Midbrain (tissue), 1 donor: Measurements from ENCODE around the gene PHF10.
"Not testable (repeated sequence)": the region's sequence is repeated elsewhere in the genome, so short reads cannot be mapped to it uniquely, and the experiment has no call there.

Experiments
- DNase-seq: peaks from one replicate; lab custom pipeline; 2025; lab: John Stamatoyannopoulos, UW

Gene PHF10

GRCh38 chr6:169724494-169725124 lies at the start of gene PHF10:
PHF10 (minus strand) TSS chr6:169724500; CDS start chr6:169723931, 569 bp downstream.
- peak; percentile 26 for DNase-seq

GRCh38 chr6:169766921-169767736 lies 42.8 kb upstream of the PHF10 start:
- DNase-seq = no peak

DNA sequence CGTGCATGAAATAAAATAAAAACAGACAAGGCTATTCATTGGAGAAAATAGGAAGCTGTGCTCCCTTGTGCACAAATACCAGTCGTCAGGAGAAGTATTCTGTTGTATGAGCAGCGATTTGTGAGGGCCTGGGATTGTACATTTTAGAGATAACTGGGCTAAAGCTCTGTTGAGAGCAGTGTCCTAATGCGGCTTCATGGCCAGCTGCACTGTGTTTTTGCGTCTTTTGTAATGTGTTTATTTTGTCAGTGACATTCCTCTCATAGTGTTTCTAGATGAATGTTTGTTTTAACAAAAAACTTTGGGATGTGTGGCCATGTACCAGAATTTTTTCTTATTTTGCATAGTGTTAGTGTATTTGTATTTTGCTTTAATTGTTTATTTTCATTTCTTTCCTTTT lies 41.9 kb upstream of the PHF10 start:
- DNase-seq = no peak

DNA sequence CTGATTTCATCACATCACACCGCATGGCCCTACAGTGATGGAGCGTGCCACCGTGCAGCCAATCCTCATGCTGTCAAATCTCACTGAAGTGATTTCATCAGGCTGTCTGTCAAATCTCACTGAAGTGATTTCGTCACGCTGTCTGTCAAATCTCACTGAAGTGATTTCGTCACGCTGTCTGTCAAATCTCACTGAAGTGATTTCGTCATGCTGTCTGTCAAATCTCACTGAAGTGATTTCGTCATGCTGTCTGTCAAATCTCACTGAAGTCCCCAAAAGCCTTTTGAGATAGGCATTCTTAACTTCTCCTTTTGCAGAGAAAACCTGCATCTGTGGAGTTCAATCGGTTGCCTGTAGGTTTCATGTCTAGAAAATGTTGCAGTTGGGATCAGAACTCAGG lies 41.5 kb upstream of the PHF10 start:
- not testable (repeated sequence) for DNase-seq

DNA sequence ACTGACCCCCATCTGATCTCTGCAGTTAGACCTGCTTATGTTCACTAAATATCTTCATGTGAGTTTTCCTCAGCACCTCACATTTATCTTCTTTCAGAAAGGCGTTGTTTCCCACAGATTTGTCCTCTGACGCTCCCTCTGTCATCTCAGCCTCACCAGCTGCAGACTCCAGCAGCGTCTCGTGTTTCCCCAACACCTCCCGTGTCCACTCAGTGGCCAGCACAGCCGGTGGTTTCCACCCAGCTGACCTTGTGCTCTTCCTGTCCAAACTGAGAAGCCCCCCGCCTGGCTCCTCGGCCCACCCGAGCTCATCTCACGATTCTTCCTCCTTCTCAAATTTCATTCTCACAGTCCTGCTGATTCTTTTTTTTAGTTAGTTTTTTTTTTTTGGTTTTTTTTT lies 39.6 kb upstream of the PHF10 start:
- DNase-seq = no peak

DNA sequence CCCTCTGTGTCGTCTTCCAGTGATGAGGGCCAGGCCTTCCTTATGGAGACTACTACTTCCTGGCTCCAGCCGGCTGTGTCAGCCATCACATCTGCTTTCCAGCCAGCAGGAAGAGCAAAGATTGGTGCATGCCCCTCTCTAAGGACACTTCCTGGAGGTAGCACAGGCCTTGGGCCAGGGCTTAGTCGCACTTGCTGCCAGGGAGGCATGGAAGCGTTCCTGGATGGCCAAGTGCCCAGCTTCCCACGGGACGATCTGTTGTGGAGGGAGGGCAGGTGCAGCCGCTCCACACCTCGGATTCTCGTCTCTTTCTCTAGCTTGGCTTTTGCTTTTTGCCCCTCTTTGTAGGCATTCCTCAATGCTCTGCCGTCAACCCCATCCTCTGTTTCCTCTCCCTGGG lies 39.0 kb upstream of the PHF10 start:
- DNase-seq = peak; percentile 1

- DNase-seq = no peak
These were observed 30.9 kb upstream of the PHF10 start for GRCh38 chr6:169755162-169755561.

- no peak for DNase-seq
These were observed 27.8 kb upstream of the PHF10 start for GRCh38 chr6:169752074-169752623.

- DNase-seq = peak; percentile 95
These were observed 27.2 kb upstream of the PHF10 start, which contains the start of the genes DYNLT2 and ERMARD for GRCh38 chr6:169751242-169752073. DYNLT2 (minus strand) TSS chr6:169751572; CDS start chr6:169751458, 114 bp downstream. ERMARD (plus strand) TSS chr6:169751622; CDS start chr6:169751658, 36 bp downstream.

DNA sequence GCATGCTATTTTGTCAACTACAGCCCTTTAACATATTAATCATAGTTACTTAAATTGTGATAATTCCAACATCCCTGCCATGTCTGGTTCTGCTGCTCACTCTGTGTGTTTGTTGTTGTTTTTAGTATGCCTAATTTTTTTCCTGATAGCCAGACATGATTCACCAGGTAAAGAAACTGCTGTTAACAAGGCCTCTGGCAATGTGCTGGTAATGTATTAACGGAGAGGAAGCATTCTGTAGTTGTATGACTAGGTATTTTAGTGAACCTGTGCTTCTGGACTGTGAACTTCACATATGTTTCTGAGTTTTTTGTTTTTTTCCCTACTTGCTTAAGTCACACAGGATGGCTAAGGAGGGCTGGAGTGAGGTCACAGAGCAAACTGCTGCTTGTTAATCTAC lies 22.3 kb upstream of the PHF10 start:
- DNase-seq = no peak

GRCh38 chr6:169745405-169745804 lies 21.1 kb upstream of the PHF10 start:
- DNase-seq = no peak

- no peak for DNase-seq
These were observed 17.0 kb upstream of the PHF10 start for GRCh38 chr6:169741344-169741743.

GRCh38 chr6:169738976-169739529 lies 14.8 kb upstream of the PHF10 start:
- DNase-seq = no peak

GRCh38 chr6:169738204-169738975 lies 14.1 kb upstream of the PHF10 start:
- DNase-seq = no peak

DNA sequence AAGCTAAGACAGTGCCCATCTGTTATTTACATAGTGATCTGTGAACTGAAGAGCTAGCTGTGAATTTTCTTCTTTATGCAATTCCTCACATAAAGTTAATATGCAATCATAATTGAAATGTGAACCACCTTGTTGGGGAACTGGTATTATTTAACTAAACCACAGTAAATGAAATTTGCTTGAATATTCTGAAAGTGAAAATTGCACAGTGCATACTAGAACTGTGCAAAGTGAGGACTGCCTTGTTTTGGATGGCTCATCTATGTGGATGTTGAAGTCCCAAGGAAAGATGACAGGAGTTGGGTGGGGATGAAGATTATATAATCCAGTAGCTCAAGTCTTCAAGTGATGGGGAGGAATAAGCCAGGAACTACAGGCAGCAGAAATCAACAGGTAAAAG lies 5.7 kb upstream of the PHF10 start:
- no peak for DNase-seq

DNA sequence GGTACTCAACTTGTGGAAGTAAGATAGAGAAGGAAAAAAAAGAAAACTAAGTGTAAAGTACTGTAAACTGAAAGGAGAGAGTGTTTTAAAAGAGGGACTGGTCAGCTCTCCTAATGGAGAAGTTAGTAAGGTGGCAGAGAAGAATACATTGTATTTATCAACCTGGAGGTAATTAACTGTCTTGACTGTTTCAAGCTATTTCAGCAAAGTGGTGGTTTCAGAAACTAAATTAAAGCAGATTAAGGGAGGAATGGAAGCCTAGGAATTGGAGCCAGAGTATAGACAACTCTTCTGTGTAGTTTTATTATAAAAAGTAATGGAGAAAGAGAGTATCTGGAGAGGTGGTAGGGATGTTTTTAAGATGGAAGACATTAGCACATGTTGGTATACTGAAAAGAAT lies 2.7 kb upstream of the PHF10 start:
- DNase-seq = no peak

- no peak for DNase-seq
These were observed 1.7 kb upstream of the PHF10 start for GRCh38 chr6:169726049-169726400.

DNA sequence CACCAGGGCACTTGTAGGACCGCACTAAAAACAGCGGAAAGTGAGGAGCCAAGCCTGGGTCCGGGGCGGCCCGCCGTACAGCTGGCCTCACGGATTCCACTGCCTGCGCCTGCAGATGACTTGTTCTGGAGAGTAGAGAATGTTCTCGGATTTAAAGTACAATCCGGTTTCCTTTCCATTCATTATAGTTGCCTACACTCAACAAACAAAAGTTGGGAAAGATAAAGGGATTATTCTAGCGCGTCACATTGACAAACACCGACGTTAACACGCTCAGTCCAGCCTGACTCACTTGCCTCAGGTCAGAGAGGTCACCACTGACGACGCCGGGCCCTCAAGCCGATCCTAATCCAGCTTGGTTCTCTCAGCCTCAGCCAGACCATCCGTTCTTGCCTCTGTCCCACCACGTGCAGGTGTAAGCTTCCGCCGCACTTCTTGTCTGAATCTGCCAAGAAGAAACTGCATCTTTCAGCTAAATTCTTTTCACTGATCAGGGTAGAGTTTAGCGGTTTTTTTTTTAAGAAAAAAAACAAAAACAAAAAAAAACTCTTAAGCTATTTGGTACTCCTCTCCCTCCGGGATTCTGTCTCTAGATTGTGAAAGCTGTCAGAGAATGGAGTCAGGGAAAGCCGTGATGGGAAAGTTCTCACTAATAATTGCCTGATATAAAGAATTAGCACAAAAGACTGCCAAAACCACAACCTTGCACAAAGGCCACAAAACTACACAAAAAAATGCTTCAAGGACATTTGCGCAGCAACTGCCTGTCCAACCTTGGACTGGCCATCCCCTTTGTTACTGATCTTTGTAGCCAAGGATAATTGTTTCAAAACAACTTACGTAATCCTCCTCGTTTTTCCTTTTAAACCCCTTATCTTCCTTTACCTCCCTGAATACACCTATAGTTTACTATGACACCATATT lies 1.1 kb upstream of the PHF10 start:
- peak; percentile 30 for DNase-seq

DNA sequence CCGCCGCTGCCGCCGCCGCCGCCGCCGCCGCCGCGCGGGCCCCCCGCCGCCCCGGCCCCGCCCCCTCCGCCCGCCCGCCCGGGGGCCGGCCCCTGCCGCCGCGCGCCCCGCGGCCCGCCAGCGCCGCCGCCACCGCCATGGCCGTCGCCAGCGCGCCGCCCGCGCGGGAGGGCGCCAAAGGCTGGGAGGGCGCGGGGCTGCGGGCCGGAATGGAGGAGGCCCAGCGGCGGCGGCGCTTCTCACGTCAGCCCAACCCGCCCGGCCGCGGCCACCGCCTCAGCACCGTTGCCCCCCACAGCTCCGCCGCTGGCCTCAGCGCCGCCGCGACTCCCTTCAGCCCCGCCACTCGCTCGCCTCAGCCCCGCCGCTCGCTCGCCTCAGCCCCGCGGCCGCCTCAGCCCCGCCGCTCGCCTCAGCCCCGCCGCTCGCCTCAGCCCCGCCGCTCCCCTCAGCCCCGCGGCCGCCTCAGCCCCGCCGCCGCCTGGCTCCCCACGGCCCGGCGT lies 258 bp downstream of the PHF10 start:
- peak; percentile 35 for DNase-seq
